ENCODE results near the gene PLD5. TPM values are rescaled to one million over a fixed set of nuclear protein-coding genes. Genes with fewer than 3 reads are reported as not detected.
"Not testable (repeated sequence)": the region's sequence is repeated elsewhere in the genome, so short reads cannot be mapped to it uniquely, and the experiment has no call there.

PLD5 gene
- total RNA-seq, 1 donor from 2014 or later, result not detected

DNA sequence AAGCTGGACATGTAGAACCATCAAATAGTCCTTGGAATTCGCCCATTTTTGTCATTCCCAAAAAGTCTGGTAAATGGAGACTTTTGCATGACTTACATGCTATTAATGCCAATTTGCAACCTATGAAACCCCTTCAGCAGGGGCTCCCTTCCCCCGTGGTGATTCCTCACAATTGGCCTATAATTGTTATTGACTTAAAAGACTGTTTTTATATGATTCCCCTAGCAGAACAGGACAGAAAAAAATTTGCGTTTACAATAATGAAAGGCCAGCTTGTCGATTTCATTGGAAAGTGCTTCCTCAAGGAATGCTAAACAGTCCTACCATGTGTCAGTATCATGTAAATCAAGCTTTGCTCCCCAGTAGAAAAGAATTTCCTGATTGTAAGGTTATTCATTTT lies 311.5 kb downstream of the PLD5 start:
- intact Hi-C loops (cut with micrococcal nuclease), result not testable (repeated sequence)

DNA sequence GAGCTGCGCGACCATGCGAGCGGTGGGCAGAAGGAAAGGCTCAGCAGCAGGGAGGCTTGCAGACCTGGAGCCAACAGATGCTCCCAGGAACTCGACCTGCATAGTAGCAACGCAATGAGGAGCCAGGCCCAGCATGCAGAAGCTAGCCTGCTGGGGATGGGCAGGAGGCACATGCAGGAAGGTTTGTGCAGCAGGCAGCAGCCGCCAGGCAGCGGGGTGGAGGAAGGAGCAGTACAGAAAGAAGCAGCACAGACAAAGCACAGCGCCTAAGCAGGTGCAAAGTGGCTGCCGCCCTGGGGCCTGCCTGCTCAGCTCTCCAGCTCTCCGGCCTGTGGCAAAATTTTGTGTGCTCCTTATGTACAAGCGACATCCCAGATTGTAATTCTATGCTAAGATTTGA lies 312.1 kb downstream of the PLD5 start:
- intact Hi-C loops (cut with micrococcal nuclease), result no loop called here

DNA sequence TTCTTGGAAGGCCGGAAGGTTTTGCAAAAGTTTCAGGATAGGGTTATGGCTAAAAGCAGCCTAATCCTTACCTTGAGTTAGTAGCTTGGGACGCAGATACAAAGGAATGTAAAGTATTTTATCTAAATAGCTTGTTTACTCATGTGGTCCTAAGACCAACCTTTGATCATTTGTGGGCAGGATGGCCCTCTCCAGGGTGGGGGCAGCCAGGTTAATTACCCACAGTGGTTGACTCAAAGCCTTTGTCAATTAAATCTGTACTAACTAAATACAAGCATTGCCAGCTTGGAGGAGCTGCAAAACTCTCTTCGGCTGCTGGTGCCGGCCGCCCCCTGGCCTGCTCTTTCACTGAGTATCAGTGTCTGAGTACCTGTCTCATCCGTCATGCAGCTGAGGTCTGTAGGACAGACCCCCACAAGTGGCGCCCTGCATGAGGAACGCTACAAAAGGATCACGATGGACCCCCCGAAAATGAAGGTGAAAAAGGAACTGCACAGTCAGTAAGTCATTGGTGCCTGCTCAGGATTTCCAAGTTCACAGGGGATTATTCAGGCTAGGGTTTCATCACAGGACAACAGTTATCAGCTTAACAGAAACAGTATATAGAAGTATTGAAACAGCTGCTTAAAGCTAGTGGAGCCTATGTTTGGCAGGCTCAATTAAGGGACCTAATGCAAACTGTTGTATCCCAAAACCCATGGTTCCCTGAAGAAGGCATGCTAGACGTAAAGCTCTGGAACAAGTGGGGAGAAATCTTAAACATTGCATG lies 313.1 kb downstream of the PLD5 start:
- intact Hi-C loops (cut with micrococcal nuclease), result no loop called here

DNA sequence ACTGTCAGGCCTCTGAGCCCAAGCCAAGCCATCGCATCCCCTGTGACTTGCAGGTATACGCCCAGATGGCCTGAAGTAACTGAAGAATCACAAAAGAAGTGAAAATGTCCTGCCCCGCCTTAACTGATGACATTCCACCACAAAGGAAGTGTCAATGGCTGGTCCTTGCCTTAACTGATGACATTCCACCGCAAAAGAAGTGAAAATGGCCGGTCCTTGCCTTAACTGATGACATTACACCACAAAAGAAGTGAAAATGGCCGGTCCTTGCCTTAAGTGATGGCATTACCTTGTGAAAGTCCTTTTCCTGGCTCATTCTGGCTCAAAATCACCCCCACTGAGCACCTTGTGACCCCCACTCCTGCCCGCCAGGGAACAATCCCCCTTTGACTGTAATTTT lies 314.2 kb downstream of the PLD5 start:
- intact Hi-C loops (cut with micrococcal nuclease), result not testable (repeated sequence)

DNA sequence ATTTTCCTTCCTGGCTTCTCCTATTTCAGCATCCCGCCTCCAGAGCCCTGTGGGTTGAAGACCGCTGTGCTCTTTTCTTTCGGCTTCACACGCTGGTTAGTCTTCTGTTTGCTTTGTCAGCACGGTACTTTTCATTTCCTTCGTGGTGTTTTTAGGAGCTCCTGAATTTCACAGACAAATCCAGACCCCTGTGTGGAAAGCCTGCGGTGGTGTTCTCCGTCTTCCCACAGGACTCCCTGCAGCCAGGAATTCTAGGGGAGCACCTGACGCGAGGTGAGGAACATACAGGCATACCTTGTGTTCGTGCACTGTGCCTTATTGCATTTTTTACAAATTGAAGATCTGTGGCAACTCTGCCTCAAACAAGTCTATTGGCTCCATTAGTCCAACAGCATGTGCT lies 315.4 kb downstream of the PLD5 start:
- intact Hi-C loops (cut with micrococcal nuclease), result no loop called here

DNA sequence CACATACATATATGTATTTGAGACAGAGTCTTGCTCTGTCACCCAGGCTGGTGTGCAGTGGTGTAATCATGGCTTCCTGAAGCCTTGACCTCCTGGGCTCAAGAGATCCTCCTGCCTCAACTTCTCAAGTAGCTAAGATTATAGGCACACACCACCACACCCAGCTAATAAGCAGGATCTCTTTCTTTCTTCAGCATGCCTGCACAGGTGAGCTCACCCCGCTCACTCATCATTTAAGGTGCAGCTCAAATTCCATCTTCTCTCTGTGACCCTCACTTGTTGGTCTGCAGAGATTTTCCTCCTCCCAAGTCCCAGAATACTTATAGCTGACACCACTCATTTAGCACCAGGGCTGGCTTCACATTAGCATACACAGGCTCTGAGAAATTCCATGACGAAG lies 316.5 kb downstream of the PLD5 start:
- intact Hi-C loops (cut with micrococcal nuclease), result no loop called here

DNA sequence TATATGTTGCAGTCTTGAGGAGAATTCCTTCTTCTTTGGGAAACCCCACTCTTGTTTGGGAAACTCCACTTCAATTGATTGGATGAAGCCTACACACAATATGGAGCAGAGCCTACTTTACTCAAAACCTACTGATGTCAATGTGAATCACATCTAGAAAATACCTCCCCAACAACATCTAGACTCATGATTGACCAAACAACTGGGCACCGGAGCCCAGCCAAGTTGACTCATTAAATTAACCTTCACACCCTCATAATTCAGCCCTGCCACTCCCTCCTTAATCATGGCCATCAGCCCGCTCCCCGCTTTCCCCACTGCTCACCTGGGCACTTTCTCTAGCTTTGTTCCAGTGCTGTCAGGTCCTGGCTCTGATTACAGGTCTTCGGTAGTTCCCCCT lies 317.5 kb downstream of the PLD5 start:
- intact Hi-C loops (cut with micrococcal nuclease), result no loop called here

DNA sequence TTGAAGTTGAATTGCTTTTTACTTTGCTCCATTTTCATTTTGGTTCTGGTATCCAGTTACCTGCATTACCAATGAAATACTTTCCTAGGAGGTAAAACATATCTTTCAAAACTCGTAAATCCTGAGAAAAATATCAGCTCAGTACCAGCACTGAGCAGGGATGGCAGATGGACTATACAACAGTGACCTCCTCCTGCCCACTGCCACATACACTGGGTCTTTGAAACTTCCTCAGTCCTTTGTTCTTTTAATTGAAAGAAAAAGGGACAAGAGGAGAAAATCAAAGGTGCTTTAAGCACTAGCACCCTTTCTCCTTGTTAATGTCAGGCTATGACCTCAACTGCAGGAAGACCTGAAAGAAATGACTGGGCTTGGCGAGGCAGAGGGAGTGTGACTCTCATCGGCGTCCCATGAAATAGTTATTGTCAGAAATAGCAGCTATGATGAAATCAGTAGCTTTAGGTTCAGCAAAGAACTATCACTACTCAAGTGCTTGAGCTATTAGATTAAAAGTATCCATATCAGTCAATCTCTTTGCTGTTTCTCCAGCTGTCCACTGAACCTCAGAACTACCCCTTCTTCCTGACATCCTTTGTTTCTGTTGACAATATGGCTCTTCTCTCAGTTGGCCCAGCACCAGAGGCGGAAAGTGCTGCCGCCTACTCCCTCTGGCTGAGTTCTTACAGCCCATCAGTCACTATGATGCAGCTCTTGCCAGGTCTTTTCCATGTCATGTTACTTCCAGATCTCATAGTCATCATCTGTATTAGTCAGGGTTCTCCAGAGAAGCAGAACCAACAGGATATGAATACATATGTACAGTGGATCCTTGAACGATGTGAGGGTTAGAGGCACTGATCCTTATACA lies 318.6 kb downstream of the PLD5 start:
- intact Hi-C loops (cut with micrococcal nuclease), result no loop called here

DNA sequence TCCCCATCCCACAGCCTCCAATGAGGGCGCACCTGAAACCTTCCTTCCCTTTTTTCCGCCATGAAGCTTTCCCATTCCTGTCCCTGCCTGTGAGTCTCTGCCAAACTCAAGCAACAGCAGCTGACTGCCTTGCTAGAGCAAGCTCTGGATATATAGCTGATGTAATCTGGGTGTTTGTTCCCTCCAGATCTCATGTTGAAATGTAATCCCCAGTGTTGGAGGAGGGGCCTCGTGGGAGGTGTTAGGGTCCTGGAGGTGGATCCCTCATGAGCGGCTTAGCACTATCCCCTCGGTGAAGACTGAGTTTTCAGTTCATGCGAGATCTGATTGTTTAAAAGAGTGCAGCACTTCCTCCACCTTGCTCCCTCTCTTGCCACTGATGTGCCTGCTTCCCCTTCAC lies 321.2 kb downstream of the PLD5 start:
- intact Hi-C loops (cut with micrococcal nuclease), result no loop called here

DNA sequence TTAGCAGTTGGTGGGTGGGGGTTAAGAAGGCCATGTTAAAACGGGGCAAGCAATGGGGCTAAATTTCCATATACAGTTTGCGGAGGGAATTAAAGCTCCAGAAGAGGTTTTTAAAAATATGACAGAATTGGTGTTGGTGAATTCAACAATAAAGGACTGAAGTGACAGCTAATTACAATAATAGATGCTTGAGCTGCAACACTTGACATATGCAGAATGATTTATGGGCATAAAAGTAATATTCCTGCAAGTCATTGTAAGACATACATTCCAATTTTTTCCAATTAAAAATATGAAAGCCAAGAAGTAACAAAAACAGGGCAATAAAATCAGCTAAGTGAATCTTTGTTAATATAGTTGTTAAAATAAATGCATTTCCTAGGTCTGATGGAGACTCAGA lies 323.4 kb downstream of the PLD5 start:
- intact Hi-C loops (cut with micrococcal nuclease), result no loop called here

DNA sequence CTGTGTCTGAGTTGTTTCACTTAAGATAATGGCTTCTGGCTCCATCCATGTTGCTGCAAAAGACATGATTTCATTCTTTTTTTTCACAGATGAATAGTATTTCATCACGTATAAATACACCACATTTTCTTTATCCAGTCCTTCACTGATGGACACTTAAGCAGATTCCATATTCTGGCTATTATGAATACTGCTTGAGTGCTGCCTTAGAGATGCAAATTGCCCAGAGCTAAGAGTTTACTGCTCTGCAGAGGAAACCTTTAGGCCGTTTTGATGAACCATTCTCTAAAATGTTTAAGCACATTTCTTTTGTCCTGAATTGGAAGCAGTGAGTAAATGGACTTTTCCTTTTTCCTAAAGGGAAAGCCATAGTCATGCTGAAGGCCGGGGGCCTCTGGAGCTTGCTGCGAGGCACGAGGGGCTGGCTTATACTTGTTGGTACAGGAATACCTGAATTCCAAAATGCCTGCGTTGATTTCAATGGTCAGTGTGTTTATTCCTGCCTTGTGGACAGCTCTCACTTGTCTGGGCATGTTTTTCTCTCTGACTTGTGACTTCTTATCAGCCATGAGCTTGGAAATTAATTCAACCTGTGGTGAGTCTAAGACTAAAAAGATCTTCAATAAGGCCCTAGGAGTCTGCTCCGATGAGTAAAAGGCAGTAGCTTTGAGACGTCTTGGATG lies 324.6 kb downstream of the PLD5 start:
- intact Hi-C loops (cut with micrococcal nuclease), result no loop called here

DNA sequence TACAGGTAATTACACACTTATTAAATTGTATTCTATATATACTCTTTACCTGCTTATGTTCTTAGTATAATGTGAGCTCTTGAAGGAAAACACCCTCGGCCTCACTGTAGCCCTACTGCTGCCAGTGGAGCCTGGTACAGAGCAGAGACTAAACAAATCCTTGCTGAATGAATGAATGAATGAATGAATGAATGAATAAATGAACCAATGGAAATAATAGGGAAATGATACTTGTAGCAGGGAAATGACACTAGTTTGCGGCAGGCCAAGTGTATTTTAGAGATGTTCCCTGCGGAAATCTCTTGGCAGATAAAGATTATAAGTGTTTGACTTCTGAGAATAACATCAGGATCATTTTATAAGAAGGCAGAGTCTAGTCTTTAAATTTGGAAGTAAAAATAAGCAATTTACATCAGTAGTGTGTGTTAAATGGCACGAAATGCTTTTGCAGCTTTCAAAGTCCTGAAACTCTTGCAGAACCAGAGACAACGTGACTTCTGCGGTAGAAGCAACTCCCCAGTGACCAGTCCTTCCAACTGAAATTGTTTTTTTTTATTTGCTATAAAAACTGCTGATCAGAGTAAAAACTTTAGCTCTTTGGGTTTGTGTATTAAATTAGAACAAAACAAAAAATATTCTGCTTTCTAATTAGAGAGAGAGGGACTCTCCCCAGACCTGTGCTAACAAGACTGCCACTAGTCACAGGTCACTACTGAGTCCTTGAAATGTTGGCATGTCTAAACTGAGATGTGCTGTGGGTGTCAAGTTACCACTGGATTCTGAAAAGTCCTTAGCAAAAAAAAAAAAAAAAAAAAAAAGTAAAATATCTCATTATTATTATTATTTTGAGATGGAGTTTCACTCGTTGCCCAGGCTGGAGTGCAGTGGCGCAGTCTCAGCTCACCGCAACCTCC lies 326.3 kb downstream of the PLD5 start:
- intact Hi-C loops (cut with micrococcal nuclease), result no loop called here

DNA sequence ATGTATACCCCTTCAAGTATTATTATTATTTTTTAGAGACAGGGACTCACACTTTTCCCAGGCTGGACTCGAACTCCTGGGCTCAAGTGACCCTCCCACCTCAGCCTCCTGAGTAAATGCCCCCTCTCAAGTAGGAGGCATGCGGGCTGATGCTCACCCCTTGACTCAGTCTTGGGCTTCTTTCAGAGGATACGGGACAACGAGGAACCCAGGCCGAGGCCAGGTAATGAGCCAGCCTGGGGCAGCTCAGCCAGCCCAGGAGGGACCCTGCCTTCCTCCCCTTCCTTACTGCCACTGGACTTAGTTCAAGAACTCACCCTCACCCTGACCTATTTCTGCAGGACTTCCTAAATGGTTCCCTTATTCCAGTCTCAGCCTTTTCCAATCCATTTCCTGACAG lies 327.6 kb downstream of the PLD5 start:
- intact Hi-C loops (cut with micrococcal nuclease), result no loop called here

DNA sequence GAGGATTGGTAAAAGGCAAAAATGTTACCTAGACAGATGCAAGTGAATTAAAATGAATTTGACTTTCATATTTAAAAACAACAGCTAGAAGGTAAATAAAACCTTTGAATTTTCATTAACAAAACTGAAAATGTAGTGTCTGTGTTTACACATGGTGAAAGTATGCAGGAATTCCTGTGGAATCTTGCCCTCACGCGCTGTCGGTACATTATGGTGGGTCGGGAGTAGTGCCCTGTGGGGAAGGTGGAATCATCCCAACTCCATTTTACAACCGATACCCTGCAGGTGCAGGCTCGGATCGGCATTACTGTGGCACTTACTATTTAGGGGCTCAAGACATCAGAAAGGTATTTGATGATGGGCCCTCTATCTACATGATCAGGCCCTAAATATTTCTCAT lies 328.4 kb downstream of the PLD5 start:
- intact Hi-C loops (cut with micrococcal nuclease), result no loop called here

DNA sequence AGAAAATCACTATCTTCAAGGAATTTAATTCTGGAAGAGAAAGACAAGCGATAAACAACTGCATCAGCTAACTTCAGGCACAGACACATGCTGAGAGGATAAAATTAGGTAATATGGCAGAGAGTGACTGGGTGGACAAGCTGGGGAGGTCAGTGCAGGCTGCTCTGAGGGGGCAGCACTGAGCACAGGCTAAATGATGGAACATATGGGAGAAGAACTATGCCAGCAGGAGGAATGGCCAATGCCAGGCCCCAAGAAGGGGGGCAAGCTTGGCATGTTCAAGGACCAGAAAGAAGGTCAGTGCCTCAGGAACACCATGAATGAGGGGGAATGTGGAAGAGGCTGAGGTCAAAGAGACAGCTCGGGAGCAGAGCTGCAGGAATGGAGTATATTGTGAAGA lies 334.9 kb downstream of the PLD5 start:
- intact Hi-C loops (cut with micrococcal nuclease), result no loop called here

DNA sequence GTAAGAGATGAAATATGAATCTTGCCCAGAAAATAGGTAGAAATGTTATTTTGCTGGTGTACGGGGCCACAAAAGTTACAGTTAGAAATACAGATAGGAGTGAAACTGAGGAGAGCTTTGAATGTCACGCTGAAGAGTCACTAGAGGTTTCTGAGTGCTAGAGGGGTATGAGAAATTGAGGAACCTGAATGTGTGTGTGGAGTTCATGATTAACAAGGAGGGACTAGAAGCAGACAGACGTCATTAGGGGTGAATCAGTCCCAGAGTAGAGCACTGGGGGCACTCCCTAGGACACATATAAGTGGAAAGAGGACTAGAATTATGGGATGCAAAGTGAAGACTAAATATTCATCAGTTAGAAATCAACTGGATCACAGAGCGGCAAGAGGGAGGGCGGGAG lies 336.7 kb downstream of the PLD5 start:
- intact Hi-C loops (cut with micrococcal nuclease), result no loop called here

DNA sequence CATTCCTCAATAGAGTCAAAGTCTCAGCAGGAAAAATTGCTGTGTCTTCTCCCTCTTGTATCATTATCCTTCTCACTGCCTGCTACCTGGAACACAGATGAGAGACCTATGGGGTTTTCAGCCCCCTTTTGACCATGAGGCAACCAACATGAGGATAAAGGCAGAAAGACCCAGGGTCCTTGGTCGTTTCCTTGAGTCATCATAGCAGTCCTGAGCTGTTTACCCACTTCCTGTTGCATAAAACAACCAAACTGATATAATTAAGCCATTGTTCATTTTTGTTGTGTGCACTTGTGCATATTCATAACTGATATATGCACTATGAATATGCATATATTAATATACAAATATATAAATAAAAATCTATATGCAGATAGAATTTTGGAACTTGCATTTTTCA lies 337.3 kb downstream of the PLD5 start:
- intact Hi-C loops (cut with micrococcal nuclease), result no loop called here

DNA sequence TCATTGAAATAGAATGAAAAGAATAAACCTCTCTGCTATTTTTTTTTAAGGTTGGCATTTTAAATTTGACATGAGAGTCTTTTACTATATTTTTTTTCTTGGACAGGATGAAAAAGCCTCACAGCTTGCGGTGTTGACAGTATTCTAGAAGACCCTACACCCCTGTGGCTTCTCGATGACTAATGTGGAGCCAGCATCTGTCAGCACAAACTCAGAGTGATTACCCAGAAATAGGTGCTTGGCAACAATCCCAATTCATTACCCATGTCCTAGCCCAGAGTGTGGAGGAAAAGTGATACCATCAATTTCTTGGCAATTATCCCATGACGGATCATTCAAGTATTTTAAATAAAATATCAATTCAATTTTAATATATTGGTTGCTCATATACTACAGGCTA lies 338.8 kb downstream of the PLD5 start:
- intact Hi-C loops (cut with micrococcal nuclease), result no loop called here

DNA sequence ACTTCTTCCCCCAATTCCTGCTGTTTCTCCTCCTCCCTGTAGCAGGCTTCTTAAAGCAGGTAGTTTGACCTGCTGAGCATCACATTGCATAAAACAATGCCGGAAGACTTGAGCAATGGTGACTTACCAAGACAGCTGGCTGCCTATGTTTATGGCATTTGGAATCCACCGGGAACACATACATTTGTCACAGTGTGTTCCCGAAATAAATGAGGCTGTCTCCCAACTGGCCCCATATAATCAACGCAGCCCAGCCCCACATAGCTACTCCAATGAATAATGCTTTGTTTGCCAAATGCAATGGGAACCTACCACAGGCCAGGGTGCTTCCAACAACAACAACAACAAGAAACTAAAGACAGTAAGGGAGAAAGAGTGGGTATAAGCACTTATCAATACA lies 339.5 kb downstream of the PLD5 start:
- intact Hi-C loops (cut with micrococcal nuclease), result no loop called here

DNA sequence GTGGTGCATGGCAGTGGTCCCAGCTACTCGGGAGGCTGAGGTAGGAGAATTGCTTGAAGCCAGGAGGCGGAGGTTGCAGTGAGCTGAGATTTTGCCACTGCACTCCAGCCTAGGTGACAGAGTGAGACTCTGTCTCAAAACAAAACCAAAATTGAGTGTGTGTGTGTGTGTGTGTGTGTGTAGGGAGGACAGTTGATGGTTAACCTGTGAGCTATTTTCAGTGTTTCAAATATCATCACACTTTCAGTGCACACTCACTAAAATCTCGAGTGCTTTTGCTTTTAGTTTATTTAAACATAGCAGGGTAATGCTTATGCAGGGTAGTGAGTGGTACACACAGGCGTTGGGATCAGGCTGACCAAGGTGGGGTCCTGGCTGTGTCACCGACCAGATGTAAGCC lies 344.7 kb downstream of the PLD5 start:
- intact Hi-C loops (cut with micrococcal nuclease), result not testable (repeated sequence)
